Renal cortical epithelial cell (primary cell): Measurements from ENCODE around the gene C9orf72. TPM values are rescaled to one million over a fixed set of nuclear protein-coding genes. Genes with fewer than 3 reads are reported as not detected.
A peak's percentile ranks its signal among the peaks of the same experiment; 100 is the strongest.
"Not testable (repeated sequence)": the region's sequence is repeated elsewhere in the genome, so short reads cannot be mapped to it uniquely, and the experiment has no call there.

ENCODE experiments used
- DNase-seq: peaks from one replicate; pipeline ENCODE4 v3.0.0-alpha.2; 2011; ENCODE audit warnings: low read depth
- total RNA-seq: library from RNA; depleted of rRNA; stranded (reverse); fragments of >200 nt; gene quantifications from 2 replicates; pipeline ENCODE4 v1.2.3, GENCODE V29; 2014

The C9orf72 gene, protein sequence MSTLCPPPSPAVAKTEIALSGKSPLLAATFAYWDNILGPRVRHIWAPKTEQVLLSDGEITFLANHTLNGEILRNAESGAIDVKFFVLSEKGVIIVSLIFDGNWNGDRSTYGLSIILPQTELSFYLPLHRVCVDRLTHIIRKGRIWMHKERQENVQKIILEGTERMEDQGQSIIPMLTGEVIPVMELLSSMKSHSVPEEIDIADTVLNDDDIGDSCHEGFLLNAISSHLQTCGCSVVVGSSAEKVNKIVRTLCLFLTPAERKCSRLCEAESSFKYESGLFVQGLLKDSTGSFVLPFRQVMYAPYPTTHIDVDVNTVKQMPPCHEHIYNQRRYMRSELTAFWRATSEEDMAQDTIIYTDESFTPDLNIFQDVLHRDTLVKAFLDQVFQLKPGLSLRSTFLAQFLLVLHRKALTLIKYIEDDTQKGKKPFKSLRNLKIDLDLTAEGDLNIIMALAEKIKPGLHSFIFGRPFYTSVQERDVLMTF
- 7.4 and 7.5 TPM in 2 replicates for total RNA-seq

- no peak for DNase-seq
Measured at GRCh38 chr9:27572918-27573633, at the start of gene C9orf72. TSS of gene C9orf72 (minus strand) at chr9:27573481. CDS start at chr9:27567120, 6,361 bp downstream.

GRCh38 chr9:27622693-27623340, 49.5 kb upstream of the C9orf72 start:
- no peak for DNase-seq

DNA sequence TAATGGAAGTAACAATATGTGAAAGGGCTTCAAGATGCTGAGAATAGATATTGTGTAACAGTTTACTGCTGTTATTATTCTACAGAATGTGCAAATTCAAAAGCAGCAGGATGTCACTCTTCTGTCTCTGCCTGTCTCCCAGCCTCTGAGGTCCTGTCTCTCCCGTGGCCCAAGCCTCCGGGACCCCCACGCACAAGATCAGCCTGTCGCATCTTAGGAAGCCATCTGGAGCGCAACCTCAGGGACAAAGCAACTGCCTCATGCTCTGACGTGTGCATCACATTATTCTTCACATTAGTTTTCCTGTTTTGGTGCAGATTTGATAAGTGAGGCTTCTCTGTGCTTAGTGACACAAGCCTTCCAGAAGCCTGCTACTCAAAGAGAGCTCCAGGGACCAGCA, 46.5 kb upstream of the C9orf72 start:
- no peak for DNase-seq

- DNase-seq = no peak
Measured at GRCh38 chr9:27618066-27618465, 44.8 kb upstream of the C9orf72 start.

- no peak for DNase-seq
Measured at GRCh38 chr9:27614551-27614950, 41.3 kb upstream of the C9orf72 start.

DNA sequence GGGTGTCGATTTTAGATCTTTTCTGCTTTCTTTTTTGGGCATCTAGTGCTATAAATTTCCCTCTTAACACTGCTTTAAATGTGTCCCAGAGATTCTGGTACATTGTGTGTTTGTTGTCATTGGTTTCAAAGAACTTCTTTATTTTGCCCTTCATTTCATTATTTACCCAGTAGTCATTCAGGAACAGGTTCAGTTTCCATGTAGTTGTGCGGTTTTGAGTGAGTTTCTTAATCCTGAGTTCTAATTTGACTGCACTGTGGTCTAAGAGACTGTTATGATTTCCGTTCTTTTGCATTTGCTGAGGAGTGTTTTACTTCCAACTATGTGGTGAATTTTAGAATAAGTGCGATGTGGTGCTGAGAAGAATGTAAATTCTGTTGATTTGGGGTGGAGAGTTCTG, 38.8 kb upstream of the C9orf72 start:
- not testable (repeated sequence) for DNase-seq

DNA sequence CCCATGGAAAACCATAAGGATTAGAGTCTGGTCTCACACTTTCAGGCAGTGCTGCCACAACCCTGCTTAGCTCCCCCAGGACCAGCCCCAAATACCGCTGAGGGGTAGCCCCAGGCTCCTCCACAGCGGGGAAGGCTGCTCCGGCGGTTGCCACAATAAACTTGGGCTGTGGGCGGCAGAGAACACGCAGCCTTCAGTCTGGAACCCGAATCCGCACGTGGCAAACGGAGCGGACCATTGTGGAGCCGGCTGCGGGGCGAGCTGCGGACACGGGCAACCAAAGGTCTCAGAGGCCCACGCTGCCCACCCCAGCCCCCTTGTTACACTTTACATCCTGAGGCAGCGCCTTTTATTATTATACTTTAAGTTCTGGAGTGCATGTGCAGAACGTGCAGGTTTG, 37.3 kb upstream of the C9orf72 start:
- no peak for DNase-seq

- peak; percentile 41 for DNase-seq
Measured at GRCh38 chr9:27602954-27603353, 29.7 kb upstream of the C9orf72 start.

- no peak for DNase-seq
Measured at GRCh38 chr9:27602142-27602861, 29.0 kb upstream of the C9orf72 start.

DNA sequence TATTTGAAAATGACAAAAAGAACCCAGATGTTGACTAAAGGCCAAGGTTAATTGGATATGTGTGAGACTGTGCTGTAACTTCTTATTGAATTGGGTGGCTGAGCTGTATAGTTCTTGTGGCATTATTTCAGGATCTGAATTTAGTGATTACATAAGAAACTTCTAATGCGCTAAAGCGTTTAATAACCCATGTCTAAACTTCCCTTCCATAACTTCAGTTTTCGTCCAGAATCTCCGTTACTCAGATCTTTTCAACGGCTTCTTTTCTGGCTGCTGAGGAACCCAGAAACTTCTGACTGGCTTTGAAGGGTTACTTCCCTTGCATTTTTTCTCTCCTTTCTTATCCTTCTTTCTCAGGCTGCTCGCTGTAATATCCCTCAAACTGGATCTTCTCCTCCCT, 28.1 kb upstream of the C9orf72 start:
- DNase-seq = no peak

DNA sequence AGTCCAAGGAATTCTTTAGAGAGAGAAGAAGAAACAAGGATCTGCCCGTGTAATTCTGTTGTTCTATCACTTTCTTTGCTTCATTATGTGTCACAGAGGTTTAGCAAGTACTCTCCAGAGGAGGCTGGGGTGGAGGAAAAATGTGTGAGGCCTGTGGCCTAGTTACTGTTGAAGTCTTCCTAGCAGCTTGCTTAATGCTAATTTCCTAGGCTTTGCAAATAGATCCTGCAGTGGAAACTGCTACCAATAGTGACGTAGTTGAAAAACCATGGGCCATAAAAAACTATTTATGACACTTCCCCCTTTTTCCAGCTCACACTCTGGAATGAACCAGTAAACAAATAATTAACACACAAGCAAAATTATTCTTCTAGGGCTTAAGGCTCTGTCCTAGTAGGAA, 27.0 kb upstream of the C9orf72 start:
- DNase-seq = peak; percentile 56

GRCh38 chr9:27599870-27600238, 26.6 kb upstream of the C9orf72 start:
- DNase-seq = no peak

GRCh38 chr9:27599102-27599869, 26.0 kb upstream of the C9orf72 start:
- no peak for DNase-seq

DNA sequence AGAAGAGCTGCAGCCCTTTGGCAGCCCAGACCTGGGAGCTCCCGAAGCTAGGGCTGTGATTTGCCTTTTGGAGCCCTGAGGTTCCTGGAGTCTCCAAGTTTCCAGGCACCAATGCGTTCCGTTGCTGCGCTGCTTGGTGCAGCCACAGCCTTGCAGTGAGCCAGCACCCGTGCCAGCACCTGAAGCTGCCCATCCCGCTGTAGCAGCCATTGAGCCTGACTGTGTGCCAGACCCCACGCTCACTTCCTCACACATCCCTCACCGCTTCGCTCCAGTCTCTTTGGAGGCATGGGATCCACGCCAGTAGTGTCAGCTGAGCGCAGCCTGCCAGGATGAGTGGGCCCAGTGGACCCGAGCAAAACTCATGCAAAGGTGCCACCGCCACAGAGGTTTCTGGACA, 22.5 kb upstream of the C9orf72 start:
- no peak for DNase-seq

DNA sequence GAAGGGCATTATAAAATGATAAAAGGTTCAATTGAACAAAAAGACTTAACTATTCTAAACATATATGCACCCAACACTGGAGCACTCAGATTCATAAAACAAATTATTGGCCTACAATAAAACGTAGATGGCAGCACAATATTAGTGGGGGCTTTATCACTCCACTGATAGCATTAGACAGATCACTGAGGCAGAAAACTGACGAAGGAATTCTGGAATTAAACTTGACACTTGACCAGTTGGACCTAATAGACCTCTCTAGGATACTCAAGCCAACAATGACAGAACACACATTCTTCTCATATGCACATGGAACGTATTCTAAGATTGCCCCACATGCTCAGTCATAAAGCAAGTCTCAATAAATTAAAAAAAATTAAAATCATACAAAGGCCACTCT, 18.4 kb upstream of the C9orf72 start:
- DNase-seq = no peak

DNA sequence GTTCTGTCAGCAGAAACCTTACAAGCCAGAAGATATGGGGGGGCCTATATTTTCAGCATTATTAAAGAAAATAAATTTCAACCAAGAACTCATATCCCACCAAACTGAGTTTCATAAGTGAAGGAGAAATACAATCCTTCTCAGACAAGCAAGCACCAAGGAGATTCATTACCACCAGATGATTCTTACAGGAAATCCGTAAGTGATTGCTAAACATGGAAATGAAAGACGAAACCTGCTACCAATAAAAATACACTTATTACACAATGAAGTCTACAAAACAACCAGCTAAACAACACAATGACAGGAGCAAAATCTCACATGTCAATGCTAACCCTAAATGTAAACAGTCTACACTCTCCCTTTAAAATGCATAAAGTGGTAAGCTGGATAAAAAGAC, 17.8 kb upstream of the C9orf72 start:
- no peak for DNase-seq

DNA sequence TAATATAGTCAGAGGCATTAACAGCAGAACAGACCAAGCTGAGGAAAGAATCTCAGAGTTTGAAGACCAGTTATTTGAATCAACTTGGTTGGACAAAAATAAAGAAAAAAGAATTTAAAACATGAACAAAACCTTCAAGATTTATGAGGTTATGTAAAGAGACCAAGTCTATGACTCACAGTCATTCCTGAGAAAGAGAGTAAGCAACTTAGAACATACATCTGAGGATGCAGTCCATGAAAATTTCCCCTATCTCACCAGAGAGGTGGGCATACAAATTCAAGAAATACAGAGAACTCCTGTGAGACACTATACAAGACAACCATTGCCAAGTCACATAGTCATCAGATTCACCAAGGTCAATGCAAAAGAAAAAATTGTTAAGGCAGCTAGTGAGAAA, 17.4 kb upstream of the C9orf72 start:
- no peak for DNase-seq

DNA sequence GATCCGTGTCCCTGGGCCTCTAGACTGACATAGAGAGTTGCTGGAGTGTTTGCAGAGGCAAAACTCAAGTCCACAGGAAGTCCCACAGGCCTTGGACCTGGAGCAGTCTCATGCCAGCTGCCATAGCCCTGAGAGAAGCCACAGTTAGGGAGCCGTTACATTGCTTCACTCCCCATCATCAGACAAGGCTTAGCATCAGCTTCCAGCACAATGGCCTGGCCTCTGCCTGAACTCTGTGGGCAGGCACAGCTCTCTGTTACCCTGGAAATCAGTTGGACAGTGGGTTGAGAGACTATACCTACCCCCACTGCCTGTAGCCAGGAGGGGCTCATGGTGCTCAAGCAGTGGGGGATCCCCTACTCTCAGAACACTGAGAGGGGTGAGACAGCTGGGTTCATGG, 16.2 kb upstream of the C9orf72 start:
- DNase-seq = no peak

DNA sequence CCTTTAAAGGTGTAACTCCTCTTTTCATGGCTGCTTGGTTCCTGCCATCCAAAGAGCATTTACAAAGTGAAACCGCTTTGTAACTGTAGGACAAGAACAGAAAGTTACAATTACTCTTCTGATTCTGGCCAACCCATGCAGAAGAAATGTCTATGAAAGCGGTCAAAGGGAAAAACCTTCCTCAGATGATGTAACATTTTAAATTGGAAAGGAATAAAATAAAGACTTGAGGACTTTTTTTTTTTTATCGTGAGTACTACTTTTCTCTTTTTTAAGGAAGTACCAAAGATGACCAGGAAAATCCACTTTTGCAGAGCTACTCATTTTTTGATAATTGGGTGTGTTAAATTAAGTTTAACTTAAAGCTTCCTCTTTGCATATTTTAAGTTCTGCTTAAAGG, 13.0 kb upstream of the C9orf72 start:
- DNase-seq = no peak

GRCh38 chr9:27584931-27585330, 11.7 kb upstream of the C9orf72 start:
- DNase-seq = no peak

GRCh38 chr9:27582794-27583193, 9.5 kb upstream of the C9orf72 start:
- DNase-seq = no peak
